HepG2 (cell line): ENCODE measurements around the gene MYOZ1. TPM values are rescaled to one million over a fixed set of nuclear protein-coding genes. Genes with fewer than 3 reads are reported as not detected.

Experiments used
- CBX1 ChIP-seq: IDR thresholded peaks from one replicate; pipeline ENCODE4 v1.6.1; 2016; ENCODE audit warnings: antibody characterized with exemption, low read depth
- DMAP1 ChIP-seq: IDR thresholded peaks from 2 replicates; pipeline ENCODE4 v1.6.1; 2016
- EZH2 ChIP-seq: conservative IDR thresholded peaks from 2 replicates; pipeline ENCODE4 v1.6.1; 2012; ENCODE audit warnings: mild to moderate bottlenecking, low read depth, low read length, moderate library complexity
- KAT8 ChIP-seq: IDR thresholded peaks from 2 replicates; pipeline ENCODE4 v1.6.1; 2016; ENCODE audit warnings: missing genetic modification reagents, missing compliant biosample characterization
- KLF11 ChIP-seq: IDR thresholded peaks from 2 replicates; pipeline ENCODE4 v1.6.1; 2016; ENCODE audit warnings: missing compliant biosample characterization
- KLF9 ChIP-seq: IDR thresholded peaks from 2 replicates; pipeline ENCODE4 v1.6.1; 2016; ENCODE audit warnings: low read depth
- MBNL3 ChIP-seq: fragments of 250-450 bp; sonication (Bioruptor Pico); conservative IDR thresholded peaks from 2 replicates; pipeline ENCODE4 v1.8.0; 2022; ENCODE audit warnings: mild to moderate bottlenecking, inconsistent platforms
- NR2F2 ChIP-seq: IDR thresholded peaks from 2 replicates; pipeline ENCODE4 v1.6.1; 2012; ENCODE audit warnings: low read depth, inconsistent platforms, borderline replicate concordance
- PBX3 ChIP-seq: sonication (generic); formaldehyde crosslinking; IDR thresholded peaks from 2 replicates; pipeline ENCODE4 v1.8.1; 2023; ENCODE audit warnings: missing genetic modification reagents, inconsistent platforms, borderline replicate concordance
- PHF20 ChIP-seq: sonication (generic); formaldehyde crosslinking; IDR thresholded peaks from 2 replicates; pipeline ENCODE4 v1.5.0; 2020; ENCODE audit warnings: mild to moderate bottlenecking, missing genetic modification reagents
- REPIN1 ChIP-seq: sonication (generic); formaldehyde crosslinking; IDR thresholded peaks from 2 replicates; pipeline ENCODE4 v1.8.0; 2022; ENCODE audit warnings: missing genetic modification reagents, low read depth, mild to moderate bottlenecking, borderline replicate concordance
- RERE ChIP-seq: IDR thresholded peaks from 2 replicates; pipeline ENCODE4 v1.6.1; 2016; ENCODE audit warnings: low read depth, missing genetic modification reagents, missing compliant biosample characterization
- RFXAP ChIP-seq: sonication (generic); formaldehyde crosslinking; IDR thresholded peaks from 2 replicates; pipeline ENCODE4 v1.4.0; 2020; ENCODE audit warnings: missing genetic modification reagents, borderline replicate concordance
- SIN3B ChIP-seq: fragments of 150-350 bp; IDR thresholded peaks from 2 replicates; pipeline ENCODE4 v1.6.1; 2014; ENCODE audit warnings: low read length
- SMARCE1 ChIP-seq: fragments of 450-650 bp; IDR thresholded peaks from 2 replicates; pipeline ENCODE4 v1.6.1; 2017; ENCODE audit warnings: borderline replicate concordance
- SSRP1 ChIP-seq: IDR thresholded peaks from 2 replicates; pipeline ENCODE4 v1.6.1; 2016; ENCODE audit warnings: control low read depth
- ZBTB34 ChIP-seq: sonication (generic); formaldehyde crosslinking; IDR thresholded peaks from 2 replicates; pipeline ENCODE4 v1.8.0; 2022; ENCODE audit warnings: mild to moderate bottlenecking, missing genetic modification reagents
- ZFX ChIP-seq: sonication (generic); formaldehyde crosslinking; IDR thresholded peaks from 2 replicates; pipeline ENCODE4 v1.4.0; 2020; ENCODE audit warnings: mild to moderate bottlenecking, low read depth, missing genetic modification reagents, moderate library complexity
- ZFY ChIP-seq: sonication (generic); formaldehyde crosslinking; IDR thresholded peaks from 2 replicates; pipeline ENCODE4 v1.4.0; 2020; ENCODE audit warnings: missing genetic modification reagents
- ZNF597 ChIP-seq: sonication (generic); formaldehyde crosslinking; IDR thresholded peaks from 2 replicates; pipeline ENCODE4 v1.5.0; 2020; ENCODE audit warnings: missing genetic modification reagents
- ZNF777 ChIP-seq: sonication (generic); formaldehyde crosslinking; IDR thresholded peaks from 2 replicates; pipeline ENCODE4 v1.4.0; 2020; ENCODE audit warnings: missing genetic modification reagents
- ZNF782 ChIP-seq: sonication (generic); formaldehyde crosslinking; IDR thresholded peaks from 2 replicates; pipeline ENCODE4 v1.4.0; 2020; ENCODE audit warnings: missing genetic modification reagents, mild to moderate bottlenecking, borderline replicate concordance
- ZSCAN21 ChIP-seq: sonication (generic); formaldehyde crosslinking; IDR thresholded peaks from 2 replicates; pipeline ENCODE4 v1.8.0; 2022; ENCODE audit warnings: mild to moderate bottlenecking, missing genetic modification reagents, moderate library complexity, borderline replicate concordance
- ZSCAN29 ChIP-seq: sonication (generic); formaldehyde crosslinking; conservative IDR thresholded peaks from 2 replicates; pipeline ENCODE4 v1.4.0; 2020; ENCODE audit warnings: mild to moderate bottlenecking, missing genetic modification reagents
- ZZZ3 ChIP-seq: sonication (generic); formaldehyde crosslinking; IDR thresholded peaks from 2 replicates; pipeline ENCODE4 v1.4.0; 2020; ENCODE audit warnings: missing genetic modification reagents, mild to moderate bottlenecking, borderline replicate concordance
- polyA plus RNA-seq, 8 experiments: library from polyadenylated mRNA; depleted of rRNA in 3 of 8; stranded (reverse) in 7 of 8; unstranded in 1 of 8; fragments of >200 nt; fragmentation: Illumina TruSeq in 4 of 8; extraction: Trizol in 4 of 8; gene quantifications; 2 replicates each; pipeline versions ENCODE4 v1.2.1 to v1.2.3, GENCODE V29; 2011 to 2016; ENCODE audit warnings: low read depth in 4 of 8, missing spikeins in 1 of 8, mixed read lengths in 1 of 8; ENCODE audit not compliant: insufficient read depth in 1 of 8
- total RNA-seq, 5 experiments: library from RNA; depleted of rRNA; stranded (reverse); fragments of >200 nt; fragmentation: Illumina TruSeq; extraction: Trizol; gene quantifications; 2 replicates each; pipeline ENCODE4 v1.2.3, GENCODE V29; 2016; ENCODE audit warnings: low read depth in 1 of 5

Gene MYOZ1
- total and polyA plus RNA-seq, 2 of the 13 experiments (the other 11 are each of a cell fraction or from before 2014, with no cell fraction given) = not detected

- TF ChIP-seq REPIN1 (CRISPR knock-in tag) (no peak), SMARCE1 (no peak), RERE (CRISPR knock-in tag) (peak; percentile 94), MBNL3 (CRISPR knock-in tag) (no peak), ZSCAN21 (CRISPR knock-in tag) (no peak), ZNF597 (no peak), DMAP1 (no peak), ZSCAN29 (CRISPR knock-in tag) (no peak), EZH2 (no peak), ZBTB34 (CRISPR knock-in tag) (no peak), RFXAP (CRISPR knock-in tag) (no peak), ZNF782 (CRISPR knock-in tag) (no peak), SIN3B (no peak), ZZZ3 (no peak), ZFX (CRISPR knock-in tag) (no peak), ZNF777 (CRISPR knock-in tag) (no peak), KLF11 (no peak), ZFY (CRISPR knock-in tag) (no peak), NR2F2 (peak; percentile 66; the same call in 1 of the 2 replicates), CBX1 (no peak), KAT8 (CRISPR knock-in tag) (peak; percentile 58; the same call in 1 of the 2 replicates), KLF9 (CRISPR knock-in tag) (no peak), SSRP1 (no peak), PBX3 (no peak), PHF20 (no peak)
Observed at GRCh38 chr10:73586583-73586984, 54.7 kb downstream of the MYOZ1 start (continued).
